Right lobe of liver (tissue), 4 donors: ENCODE data around the gene PRKD2.

Experiments used
- CTCF ChIP-seq, 4 donors: fragments of 200-600 bp in 3 of 4; fragments of 450-650 bp in 1 of 4; IDR thresholded peaks; one replicate each; pipeline versions ENCODE4 v1.5.1 to v1.8.0; 2016 to 2022; ENCODE audit warnings: antibody characterized with exemption in 4 of 4, mild to moderate bottlenecking in 2 of 4
- POLR2A ChIP-seq: fragments of 450-650 bp; IDR thresholded peaks from one replicate; pipeline ENCODE4 v1.6.1; 2017; ENCODE audit warnings: antibody characterized with exemption, mild to moderate bottlenecking
- donor health status: DM: no; HTN: no; CAD: no.
- donor health status: DM: no; HTN: no; CAD: no.
- donor health status: DM: no; HTN: yes; CAD: no.

DNA sequence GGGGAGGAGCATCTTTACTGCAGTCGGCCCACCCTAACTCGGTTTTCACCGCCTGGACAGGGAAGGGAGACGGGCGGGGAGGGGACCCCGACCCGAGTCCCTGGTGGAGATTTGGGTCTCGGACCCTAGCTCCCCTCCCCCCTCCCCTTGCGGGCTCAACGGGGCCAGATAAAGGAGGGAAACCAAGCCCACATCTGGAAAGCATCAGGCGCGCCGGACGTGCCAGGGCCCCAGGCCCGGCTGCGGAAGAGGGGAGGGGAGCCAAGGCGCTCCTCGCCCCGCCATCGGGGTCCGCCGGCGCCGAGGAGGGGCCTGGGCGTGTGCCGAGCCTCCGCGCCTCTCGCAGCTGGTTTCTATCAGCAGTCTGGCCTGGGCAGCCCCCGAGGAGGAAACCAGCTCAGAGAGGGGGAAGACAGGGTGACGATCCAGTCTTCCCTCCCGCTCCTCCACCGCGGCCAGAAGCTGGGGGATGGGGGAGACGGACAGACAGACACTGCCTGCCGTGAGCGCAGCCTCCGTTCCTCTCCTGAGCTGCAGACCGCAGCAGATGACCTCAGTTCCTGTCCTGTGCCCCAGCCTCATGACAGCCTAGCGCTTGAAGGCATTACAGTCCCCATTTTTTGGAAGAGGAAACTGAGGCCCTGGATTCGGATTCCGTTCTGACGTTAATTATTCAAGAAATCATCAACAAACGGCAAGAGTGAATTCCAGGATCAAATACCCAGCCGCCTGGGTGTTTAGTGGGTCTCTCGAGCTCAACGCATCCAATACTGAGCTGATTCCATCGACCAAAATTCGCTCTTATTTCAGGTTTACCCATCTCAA lies 77.3 kb downstream of the PRKD2 start:
- TF ChIP-seq CTCF (IDR thresholded peaks at IDR 0.05) = no peak
- TF ChIP-seq POLR2A = no peak
